ENCODE results near the gene FBXO22.
"Not testable (repeated sequence)": the region's sequence is repeated elsewhere in the genome, so short reads cannot be mapped to it uniquely, and the experiment has no call there.

Gene FBXO22

DNA sequence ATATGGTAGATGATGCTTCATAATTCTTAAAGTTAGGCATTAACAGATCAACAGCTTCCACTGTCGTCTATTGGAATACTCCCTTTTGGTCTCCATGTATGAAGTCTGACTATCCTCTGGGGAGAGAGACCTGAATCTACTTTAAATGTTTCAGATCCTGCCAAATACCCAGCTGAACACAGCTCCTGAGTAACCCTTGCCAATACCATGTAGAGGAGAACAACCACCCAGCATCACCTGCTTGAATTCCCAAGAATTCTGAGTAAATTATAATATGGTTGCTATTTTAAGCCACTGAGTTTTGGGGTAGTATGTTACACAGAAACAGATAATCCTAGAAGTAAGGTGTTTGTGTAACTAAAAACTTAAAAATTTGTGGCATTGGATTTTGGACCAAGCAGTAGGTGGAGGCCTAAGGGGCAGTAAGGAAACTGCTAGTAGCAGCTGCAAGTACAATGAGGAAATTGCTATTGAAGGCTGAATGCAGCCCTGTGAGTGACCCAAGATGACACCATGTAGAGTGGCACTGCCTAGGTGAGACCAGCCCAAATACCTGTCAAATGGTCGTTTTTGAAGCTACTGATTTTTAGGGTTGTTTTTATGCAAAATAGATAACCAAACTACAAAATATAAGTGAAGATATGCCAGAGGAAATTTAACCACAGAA lies 77.6 kb downstream of the FBXO22 start:
- DNase-seq (ENCODE audit: low spot score), result no peak

DNA sequence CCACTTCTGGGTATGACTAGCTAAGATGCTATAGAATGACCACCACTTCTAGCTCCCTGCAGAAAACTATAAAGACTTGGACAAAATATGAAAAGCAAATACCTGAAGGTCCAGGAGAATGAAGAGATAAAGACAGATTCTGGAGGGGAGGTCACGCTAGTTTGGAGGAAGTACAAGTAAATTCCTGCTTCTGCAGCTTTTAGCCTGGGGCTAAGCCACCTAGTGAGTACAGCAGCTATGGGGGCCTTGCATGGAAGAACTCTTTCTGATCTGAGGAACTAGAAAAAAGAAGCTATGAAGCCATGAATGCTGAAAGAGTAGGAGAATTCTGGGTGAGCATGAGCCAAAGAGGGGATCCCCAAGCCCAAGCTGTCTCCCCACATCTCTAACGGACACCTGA lies 78.8 kb downstream of the FBXO22 start:
- DNase-seq (ENCODE audit: low spot score), result no peak

DNA sequence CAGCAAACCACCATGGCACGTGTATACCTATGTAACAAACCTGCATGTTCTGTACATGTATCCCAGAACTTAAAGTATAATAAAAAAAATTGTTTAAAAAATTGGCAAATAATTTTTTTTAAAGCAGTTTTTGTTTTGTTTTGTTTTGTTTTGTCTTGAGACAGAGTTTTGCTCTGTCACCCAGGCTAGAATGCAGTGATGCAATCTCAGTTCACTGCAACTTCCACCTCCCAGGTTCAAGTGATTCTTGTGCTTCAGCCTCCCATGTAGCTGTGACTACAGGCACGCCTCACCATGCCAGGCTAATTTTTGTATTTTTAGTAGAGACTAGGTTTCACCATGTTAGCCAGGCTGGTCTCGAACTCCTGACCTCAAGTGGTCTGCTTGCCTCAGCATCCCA lies 81.0 kb downstream of the FBXO22 start:
- DNase-seq (ENCODE audit: low spot score), result not testable (repeated sequence)

DNA sequence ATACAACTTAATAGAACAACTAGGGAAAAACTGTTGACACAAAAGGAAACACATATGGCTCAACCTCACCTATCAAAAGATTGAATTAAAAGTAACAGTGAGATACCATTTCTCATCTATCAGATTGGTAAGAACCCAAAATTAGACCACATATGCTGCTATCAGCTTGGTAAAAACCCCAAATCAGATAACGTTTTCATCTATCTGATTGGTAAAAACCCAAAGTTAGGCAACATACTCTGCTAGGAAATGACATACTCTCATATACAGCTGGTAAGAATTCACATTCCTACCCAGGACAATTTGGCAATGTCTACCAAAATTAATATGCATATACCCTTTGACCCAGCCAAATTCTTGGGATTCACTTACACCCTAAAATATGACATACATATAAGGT lies 82.3 kb downstream of the FBXO22 start:
- DNase-seq (ENCODE audit: low spot score), result no peak

DNA sequence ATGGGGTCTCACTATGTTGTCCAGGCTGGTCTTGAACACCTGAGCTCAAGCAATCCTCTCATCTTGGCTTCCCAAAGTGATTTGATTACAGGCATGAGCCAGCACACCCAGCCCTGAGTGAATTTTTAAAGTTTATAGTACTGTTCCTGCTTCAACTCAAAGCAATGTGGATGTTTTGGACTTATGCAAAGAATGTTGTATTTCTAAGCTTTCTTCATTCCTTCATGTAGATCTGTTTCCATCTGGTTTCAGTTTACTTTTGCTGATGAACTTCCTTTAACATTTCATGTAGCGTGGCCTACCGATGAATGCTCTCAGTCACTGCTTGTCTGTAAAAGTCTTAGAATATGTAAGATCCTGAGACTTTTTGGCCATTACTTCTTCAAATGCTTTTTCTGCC lies 85.4 kb downstream of the FBXO22 start:
- no peak for DNase-seq (ENCODE audit: low spot score)

DNA sequence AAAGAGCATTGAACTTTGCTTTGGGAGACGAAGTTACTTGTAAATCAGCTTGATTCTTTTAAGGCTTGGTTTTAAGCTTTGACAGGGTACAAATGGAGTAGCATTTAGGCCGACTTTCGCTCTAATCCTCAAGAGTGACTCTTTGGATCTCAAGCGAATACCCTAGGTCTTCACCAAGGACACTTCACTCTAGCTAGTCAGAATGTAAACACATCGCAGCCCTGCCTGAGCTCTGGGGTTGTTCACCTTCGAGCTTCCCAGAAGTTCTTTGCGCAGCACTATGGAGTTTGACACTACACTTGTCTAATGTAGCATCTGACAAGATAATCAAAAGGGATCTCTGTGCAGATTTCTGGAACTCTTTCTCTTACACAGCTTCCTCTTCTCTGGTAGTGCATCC lies 86.2 kb downstream of the FBXO22 start:
- no peak for DNase-seq (ENCODE audit: low spot score)
